GM04504 (cell line): Measurements from ENCODE around the gene C1QTNF1.

ENCODE experiments used
- DNase-seq: peaks from one replicate; pipeline ENCODE4 v3.0.0-alpha.2; 2012; ENCODE audit warnings: low read depth

C1QTNF1 gene

DNA sequence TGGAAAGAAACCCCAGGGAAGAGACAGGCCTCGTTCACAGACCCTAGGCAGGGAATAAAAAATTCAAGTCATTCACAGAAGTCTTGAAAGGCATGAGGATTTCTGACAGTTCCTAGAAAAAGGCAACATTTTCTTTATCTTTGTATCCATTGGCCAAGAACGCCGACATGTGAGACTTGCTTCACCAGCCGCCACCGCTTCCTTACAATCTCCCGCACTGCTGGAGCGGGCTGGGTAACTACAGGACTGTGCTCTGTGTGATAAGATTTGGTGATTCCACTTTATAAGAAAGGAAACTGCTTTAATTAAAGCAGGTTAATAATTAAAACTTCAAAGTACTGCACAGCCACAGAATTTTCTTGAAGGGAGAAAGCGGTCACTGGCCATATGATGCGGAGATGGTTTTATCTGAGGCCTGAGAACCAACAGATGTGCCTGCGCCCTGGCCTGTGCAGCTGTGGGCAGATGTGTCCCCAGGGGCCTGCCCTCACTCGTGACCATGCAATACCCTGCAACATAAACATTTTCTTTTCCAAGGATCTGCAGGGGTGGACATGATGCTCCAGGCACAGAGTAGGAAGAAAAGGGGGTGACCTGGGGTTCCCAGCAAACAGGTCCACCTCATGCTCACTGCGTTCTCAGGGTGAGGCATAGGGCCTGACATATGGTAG is 31.3 kb upstream of the C1QTNF1 start:
- DNase-seq = no peak

GRCh38 chr17:78993241-78993956 is 30.6 kb upstream of the C1QTNF1 start:
- DNase-seq = no peak

- no peak for DNase-seq
Observed at GRCh38 chr17:78993981-78994671, 29.8 kb upstream of the C1QTNF1 start.

GRCh38 chr17:78995022-78995760 is 28.8 kb upstream of the C1QTNF1 start:
- no peak for DNase-seq

DNA sequence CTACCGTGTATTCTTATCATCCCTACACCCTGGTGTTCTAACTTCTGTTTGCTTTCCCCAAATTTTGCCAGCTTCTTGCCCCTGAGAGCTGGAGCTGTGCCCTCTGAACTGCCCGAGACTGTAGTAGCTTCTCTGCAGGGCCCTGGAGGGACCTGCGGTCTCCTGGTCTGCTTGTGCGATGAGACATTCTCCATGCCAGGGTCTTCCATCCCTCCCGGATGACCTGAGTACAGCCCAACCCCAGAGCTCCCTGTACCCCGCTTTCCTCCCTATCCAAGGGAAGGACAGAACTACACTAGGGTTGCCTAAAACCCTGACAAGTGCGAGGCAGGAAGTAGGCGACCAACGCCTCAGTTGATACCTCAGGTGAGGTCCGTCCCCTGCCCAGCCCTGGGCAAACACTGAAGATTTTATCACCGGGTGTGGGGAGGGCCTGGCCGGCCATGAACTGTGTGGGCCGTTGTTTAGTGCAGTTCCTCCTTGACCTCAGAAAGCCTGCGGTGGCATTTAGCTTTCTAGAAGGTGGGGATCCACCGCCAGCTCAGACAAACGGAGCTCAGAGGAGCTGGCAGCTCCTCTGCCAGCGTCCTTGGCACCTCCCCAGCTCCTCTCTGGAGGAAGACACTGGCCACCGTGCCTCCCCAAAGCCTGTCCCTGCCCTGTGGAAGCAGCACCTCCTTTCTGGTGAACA is 28.1 kb upstream of the C1QTNF1 start:
- DNase-seq = no peak

DNA sequence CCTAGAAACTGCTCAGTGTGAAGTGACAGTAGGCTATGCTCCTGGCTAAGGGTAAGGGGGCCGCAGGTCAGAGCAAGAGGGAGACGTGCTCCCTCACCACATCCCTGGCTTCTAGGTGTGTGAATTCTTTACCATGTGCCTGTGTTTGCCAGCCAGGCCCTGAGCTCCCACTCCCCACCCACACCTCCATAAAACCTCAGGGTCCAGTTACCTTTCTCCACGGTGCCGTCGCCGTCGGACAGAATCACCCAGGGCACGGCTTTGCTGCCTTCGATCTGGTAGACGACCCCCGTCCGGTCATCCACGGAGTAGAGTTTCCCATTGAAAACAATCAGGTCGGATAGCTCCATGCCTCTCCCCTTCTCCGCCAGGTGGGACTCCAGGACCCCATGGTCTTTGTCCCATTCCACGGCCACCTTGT is 27.2 kb upstream of the C1QTNF1 start:
- no peak for DNase-seq

DNA sequence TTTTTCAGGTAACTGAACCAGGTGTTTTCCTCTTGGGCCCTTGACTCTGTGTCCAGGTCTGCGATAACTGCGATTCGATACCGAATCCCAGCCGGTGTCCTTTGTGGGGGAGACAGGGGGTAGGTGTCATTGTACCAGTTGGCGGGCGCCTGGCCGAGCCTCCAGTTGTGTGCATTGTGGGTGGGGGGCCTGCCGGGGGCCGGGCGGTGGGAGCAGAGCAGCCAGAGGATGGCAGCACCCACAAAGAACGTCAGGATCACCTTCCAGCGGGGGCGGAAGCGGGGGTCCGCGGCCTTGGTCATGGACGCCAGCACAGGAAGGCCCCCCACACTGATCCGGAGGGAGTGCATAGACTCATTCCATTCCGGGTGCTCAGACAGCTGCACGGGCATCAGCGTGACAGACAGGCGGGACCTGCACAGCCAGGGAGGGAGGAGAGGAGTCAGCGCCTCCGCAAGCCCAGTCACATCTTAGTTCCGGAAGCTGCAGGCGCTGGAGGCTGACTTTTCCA is 26.7 kb upstream of the C1QTNF1 start:
- DNase-seq = no peak

DNA sequence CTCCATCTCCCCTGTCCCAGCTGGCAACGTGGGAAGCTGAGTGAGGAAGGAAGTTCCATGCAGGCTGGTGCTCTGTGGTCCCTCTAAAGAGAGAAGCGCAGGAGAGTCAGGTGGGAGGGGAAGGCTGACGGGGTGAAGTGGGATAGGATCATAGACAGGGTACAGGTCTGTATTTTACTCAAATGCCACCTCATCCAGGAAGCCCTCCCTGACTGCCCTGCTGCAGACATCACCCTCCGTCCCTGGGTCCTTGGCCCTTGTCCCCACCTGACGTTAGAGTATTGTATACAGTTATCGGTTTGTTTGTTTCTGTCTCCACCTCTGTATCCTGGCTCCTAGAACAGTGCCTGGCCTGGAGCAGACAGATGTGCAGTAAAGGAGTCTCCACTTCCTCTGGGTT is 26.1 kb upstream of the C1QTNF1 start:
- DNase-seq = no peak

DNA sequence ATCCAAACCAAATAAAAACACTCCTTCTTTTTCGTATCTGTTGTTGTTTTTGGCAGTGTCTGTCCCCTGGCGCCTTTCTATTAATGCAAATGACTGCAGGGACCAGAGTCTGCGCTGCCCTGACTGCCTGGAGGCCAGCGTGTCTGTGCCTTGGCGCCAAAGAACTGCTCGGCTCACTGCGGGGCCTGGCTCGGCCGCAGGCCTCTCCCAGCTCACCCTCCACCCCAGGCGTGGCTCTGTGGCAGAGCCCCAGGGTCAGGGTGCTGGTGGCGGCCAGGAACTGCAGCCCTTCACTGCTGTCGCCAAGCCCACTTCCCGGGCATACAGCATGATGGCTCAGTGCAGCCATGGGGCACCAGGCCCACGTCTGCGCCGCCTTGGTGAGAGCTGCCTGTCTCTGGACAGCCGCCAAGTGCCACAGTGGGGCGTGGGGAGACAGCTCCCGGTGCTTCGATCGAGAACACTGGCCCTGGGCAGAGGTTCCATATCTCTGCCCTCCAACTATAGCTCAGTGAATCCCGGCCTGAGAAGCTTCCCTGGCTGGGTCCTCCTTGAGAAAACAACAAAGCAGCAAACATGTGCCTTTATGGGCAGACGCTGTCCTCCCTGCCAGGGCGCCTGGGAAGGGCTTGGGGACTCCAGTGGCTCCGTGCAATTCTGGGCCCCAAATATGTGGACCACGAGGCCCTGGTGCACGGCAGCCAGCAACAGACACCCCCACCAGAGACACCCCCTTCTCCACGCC is 25.5 kb upstream of the C1QTNF1 start:
- DNase-seq = no peak

DNA sequence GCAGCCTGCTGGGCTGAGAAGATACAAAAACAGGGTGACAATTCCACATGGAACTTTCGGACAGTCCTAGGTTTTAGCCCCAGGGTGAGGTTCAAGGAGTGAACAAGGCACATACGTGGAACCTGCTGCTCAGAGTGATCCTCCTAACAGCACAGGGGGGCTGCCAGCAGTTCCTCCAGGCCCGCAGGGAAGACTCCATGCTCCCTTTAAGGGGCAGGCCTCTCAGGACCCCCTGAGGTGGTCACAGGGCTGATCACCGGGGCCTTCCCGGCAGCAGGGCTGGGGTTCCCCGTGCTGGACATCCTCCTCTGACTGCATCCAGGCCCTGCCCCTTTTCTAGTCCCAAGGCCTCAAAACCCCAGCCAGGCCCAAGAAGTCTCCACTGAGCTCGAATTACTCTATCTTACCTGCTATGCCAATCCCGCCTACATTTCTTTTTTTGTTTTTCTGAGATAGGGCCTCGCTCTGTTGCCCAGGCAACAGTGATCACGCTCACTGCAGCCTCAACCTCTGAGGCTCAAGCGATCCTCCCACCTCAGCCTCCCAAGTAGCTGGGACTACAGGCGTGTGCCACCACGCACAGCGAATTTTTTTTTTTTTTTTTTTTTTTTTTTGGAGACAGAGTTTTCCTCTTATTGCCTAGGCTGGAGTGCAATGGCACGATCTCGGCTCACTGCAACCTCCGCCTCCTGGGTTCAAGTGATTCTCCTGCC is 24.8 kb upstream of the C1QTNF1 start:
- no peak for DNase-seq

GRCh38 chr17:78999947-79000395 is 24.0 kb upstream of the C1QTNF1 start:
- no peak for DNase-seq

GRCh38 chr17:79000396-79001189 is 23.4 kb upstream of the C1QTNF1 start:
- no peak for DNase-seq

DNA sequence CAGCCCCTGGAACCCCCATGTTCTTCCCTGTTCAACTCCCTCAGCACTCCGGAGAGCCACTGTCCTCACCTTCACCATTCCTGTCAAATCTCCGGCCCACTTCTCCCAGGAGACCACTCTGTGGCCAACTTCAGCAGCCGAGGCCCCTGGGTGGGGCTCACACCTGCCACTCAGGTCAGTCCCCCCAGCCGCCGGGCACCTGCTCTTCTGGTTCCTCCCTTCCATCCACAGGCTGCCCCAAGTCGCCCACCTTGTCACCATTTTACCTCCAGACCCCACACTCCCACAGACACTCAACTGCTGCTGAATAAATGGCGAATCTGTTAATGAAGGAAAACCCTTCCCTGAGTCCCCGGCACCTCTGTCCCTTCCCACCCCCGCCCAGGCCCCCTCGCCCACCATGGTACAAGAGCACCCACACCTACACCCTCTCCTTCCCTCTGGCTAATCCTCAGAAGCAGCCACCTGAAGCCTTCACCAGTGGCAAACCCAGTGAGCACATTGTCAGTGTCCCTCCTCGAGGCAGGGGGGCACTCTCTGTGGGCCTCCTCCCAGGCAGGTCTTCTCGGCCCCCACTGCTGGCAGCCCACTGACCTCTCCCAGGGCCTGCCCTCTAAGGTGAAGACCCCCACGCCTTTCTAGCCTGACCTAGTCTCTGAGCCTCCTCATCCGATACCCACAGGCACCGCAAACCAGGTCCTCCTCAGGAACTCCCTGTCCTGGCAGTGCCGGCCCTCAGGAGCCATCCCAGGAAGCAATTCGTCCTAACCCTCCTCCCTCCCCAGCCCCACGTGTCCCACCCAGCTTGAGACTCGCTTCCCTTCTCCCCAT is 22.6 kb upstream of the C1QTNF1 start:
- no peak for DNase-seq

- DNase-seq = no peak
Observed at GRCh38 chr17:79002291-79002690, 21.7 kb upstream of the C1QTNF1 start.

DNA sequence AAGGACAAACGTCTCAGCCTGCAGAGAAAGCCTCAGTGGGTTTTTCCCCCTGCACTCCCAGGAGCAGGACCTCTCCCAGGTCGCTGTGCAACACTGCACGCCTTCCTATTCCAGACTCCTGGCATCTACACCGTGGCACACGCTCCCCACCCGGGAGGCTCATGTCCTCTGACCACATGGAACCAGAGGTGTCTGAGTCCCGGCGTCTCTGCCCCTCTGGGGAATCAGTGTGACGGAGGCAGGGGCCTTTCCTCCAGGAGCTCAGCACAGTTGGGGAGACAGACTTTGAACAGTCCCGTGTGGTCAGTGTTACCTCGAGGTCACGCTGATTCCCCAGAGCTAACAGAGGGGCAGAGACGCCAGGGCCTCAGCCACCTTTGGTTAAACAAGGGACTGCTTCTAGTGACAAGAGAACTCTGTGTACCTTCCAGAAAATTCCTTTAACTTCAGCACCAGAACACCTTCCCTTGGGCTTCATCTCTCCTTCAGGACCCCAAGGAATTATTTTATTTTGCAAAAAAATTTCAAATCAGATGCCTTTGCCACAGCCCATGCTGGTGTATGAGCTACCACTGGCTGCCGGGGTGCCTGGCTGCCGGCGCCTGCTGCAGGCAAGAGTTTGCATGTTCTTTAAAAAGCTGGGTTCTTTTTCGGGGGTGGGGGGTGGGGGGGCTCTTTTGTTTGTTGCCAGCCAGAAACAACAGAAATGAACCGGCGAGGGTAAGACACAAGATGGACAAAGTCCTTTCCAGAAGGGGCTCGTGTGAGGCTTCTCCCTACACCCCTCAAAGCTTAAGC is 21.0 kb upstream of the C1QTNF1 start:
- DNase-seq = no peak

GRCh38 chr17:79003661-79004411 is 20.1 kb upstream of the C1QTNF1 start:
- DNase-seq = no peak
